Sigmoid colon (tissue), 7 donors: ENCODE data around the gene PRH2. TPM values are rescaled to one million over a fixed set of nuclear protein-coding genes. Genes with fewer than 3 reads are reported as not detected.

Experiments
- DNase-seq: peaks from one replicate; pipeline ENCODE4 v3.0.0-alpha.2; 2019
- H3K27ac ChIP-seq, 4 donors: fragments of 200-600 bp; sonication (generic); one replicate each; pipeline ENCODE4 v1.5.1; 2016 to 2019; ENCODE audit warnings: mild to moderate bottlenecking in 1 of 4
- H3K27me3 ChIP-seq, 3 donors: fragments of 200-600 bp; sonication (generic); one replicate each; pipeline ENCODE4 v1.5.1; 2019; ENCODE audit warnings: mild to moderate bottlenecking in 1 of 3
- H3K36me3 ChIP-seq, 4 donors: fragments of 200-600 bp; sonication (generic); one replicate each; pipeline ENCODE4 v1.5.1; 2016 to 2019
- H3K4me1 ChIP-seq, 4 donors: fragments of 200-600 bp; sonication (generic); one replicate each; pipeline ENCODE4 v1.5.1; 2017 to 2019
- H3K4me3 ChIP-seq, 4 donors: fragments of 200-600 bp; sonication (generic); one replicate each; pipeline ENCODE4 v1.5.1; 2017 to 2019; ENCODE audit warnings: mild to moderate bottlenecking in 2 of 4, moderate library complexity in 1 of 4
- H3K9me3 ChIP-seq, 4 donors: fragments of 200-600 bp in 3 of 4; sonication (generic) in 3 of 4; one replicate each; pipeline versions ENCODE4 v1.5.1 to v1.6.1; 2013 to 2019
- EP300 ChIP-seq, 4 donors: sonication (generic); formaldehyde crosslinking; IDR thresholded peaks; one replicate each; pipeline ENCODE4 v1.6.1; 2017; ENCODE audit warnings: antibody characterized with exemption in 4 of 4
- POLR2A ChIP-seq, 2 donors: fragments of 450-650 bp; IDR thresholded peaks; one replicate each; pipeline ENCODE4 v1.6.1; 2016; ENCODE audit warnings: antibody characterized with exemption in 2 of 2, mild to moderate bottlenecking in 2 of 2, moderate library complexity in 2 of 2
- POLR2AphosphoS5 ChIP-seq, 4 donors: sonication (generic); formaldehyde crosslinking; IDR thresholded peaks; one replicate each; pipeline ENCODE4 v1.6.1; 2017; ENCODE audit warnings: antibody characterized with exemption in 4 of 4
- WGBS, 2 donors: extraction: QIAGEN DNeasy Blood & Tissue Kit; methylation state at CpG; one replicate each; pipeline ENCODE4 v1.1.7; 2013; 5-methylcytosine and 5-hydroxymethylcytosine counted together
- intact Hi-C: fragments of 100-400 bp; cut with DNase I; formaldehyde crosslinking; loops from one replicate; pipeline ENCODE4 v1.15.1; 2023
- polyA plus RNA-seq, 3 donors: library from polyadenylated mRNA; stranded (reverse); fragments of 200-250 nt; gene quantifications; one replicate each; pipeline ENCODE4 v1.2.3, GENCODE V29; 2013
- total RNA-seq, 4 donors: library from RNA; depleted of rRNA; stranded (reverse); fragments of >200 nt; gene quantifications; one replicate each; pipeline ENCODE4 v1.1.0, GENCODE V29; 2016
- TF ChIP-seq, protein P1 (sequence below), 4 experiments: fragments of 450-650 bp in 3 of 4; fragments of 200-600 bp in 1 of 4; IDR thresholded peaks; one replicate each; pipeline ENCODE4 v1.5.1; 2016 to 2019; ENCODE audit warnings: antibody characterized with exemption in 4 of 4, mild to moderate bottlenecking in 3 of 4, moderate library complexity in 2 of 4
- donor health status: healthy with polysubstance abuse.
- donor health status: Bipolar disorder and iron deficiency.
- donor health status: healthy.

PRH2 gene
- total and polyA plus RNA-seq, 7 donors = 1.2 to 1.4 TPM; not detected in 5

DNA sequence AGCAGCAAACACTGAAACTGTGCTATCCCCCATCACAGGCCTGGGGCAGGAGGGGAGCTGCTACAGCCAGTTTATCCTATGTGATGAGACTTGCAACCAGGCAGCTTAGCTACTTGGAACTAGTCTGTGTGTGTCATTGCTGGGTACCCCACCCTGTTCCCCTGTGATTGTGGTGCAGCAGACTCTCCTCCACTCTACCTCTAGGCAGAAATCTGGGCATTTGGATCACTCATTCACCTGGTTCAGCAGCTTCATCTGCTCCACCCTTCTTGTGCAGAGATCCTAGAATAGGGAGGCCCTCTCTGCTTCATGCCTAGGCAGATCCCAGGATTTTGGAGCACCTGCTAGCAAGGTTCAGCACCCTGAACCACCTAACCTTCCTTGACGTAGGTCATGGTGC lies 28.5 kb upstream of the PRH2 start:
- no peak for TF ChIP-seq POLR2A (IDR thresholded peaks at IDR 0.05)
- no peak for TF ChIP-seq EP300 (IDR thresholded peaks at IDR 0.05)
- no peak for TF ChIP-seq POLR2AphosphoS5 (IDR thresholded peaks at IDR 0.05)
- TF ChIP-seq, protein P1, sequence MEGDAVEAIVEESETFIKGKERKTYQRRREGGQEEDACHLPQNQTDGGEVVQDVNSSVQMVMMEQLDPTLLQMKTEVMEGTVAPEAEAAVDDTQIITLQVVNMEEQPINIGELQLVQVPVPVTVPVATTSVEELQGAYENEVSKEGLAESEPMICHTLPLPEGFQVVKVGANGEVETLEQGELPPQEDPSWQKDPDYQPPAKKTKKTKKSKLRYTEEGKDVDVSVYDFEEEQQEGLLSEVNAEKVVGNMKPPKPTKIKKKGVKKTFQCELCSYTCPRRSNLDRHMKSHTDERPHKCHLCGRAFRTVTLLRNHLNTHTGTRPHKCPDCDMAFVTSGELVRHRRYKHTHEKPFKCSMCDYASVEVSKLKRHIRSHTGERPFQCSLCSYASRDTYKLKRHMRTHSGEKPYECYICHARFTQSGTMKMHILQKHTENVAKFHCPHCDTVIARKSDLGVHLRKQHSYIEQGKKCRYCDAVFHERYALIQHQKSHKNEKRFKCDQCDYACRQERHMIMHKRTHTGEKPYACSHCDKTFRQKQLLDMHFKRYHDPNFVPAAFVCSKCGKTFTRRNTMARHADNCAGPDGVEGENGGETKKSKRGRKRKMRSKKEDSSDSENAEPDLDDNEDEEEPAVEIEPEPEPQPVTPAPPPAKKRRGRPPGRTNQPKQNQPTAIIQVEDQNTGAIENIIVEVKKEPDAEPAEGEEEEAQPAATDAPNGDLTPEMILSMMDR (IDR thresholded peaks at IDR 0.05) = no peak
- Histone ChIP-seq H3K36me3 (no peaks in the 10 kb centered on the region), H3K9me3 (peaks cover 0 to 8% (median 7%) of the 10 kb centered on the region in 4 donors), H3K27ac (no peak overlapping the region), H3K4me3 (no peak overlapping the region), H3K27me3 (no peaks in the 10 kb centered on the region), H3K4me1 (no peaks in the 10 kb centered on the region)
- WGBS, 2 donors = 93 to 96% methylated on average over 1 of the region's 1 CpG
- intact Hi-C loops = no loop called here
- DNase-seq = no peak

DNA sequence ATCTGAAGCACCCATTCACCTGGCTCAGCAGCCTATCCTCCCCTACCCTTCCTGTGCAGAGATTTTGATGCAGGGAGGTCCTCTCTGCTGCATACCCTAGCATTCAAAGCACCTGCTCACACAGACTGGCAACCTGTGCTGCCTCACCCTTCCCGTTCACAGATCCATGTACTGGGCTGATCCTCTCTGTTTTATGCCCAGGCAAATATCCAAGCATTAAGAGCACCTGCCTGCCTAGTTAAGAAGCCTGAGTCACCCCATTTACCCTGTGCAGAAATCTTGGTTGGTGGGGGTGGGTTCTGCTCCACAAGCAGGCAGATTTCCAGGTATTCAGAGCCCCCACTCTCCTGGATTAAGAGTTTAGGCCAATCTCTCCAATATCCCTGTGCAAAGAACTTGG lies 28.1 kb upstream of the PRH2 start:
- TF ChIP-seq POLR2A (IDR thresholded peaks at IDR 0.05) (no peak), EP300 (IDR thresholded peaks at IDR 0.05) (no peak), POLR2AphosphoS5 (IDR thresholded peaks at IDR 0.05) (no peak)
- TF ChIP-seq, protein P1 (IDR thresholded peaks at IDR 0.05) = no peak
- H3K9me3 ChIP-seq = peaks cover 0 to 8% (median 7%) of the 10 kb centered on the region in 4 donors
- no peak overlapping the region for H3K4me3 ChIP-seq
- H3K36me3 ChIP-seq = no peaks in the 10 kb centered on the region
- DNase-seq = no peak
- no peaks in the 10 kb centered on the region for H3K4me1 ChIP-seq
- intact Hi-C loops = no loop called here
- no peak overlapping the region for H3K27ac ChIP-seq
- WGBS, 2 donors = 94 to 98% methylated on average over 1 of the region's 1 CpG
- H3K27me3 ChIP-seq = no peaks in the 10 kb centered on the region

DNA sequence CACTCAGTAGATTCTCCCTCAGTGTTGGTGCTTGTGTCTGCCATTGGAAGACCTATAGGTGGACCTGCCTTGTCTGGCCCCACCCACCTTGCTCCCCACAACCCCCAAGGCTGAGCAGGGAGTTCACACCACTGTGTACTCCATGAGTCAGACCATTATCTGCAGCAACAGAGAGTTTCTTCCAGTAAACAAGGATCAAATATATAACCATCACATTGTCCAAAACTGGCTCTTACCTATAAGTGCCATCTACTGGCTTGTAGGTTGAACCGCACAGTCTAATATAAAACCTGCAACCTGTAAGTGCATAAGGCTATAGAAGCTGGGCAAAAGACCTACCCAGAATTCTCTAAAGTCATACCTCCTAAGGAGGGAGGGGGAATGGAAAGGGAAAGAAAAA lies 27.6 kb upstream of the PRH2 start:
- Histone ChIP-seq H3K9me3 (peaks cover 0 to 8% (median 7%) of the 10 kb centered on the region in 4 donors), H3K4me3 (no peak overlapping the region), H3K27ac (no peak overlapping the region), H3K27me3 (no peaks in the 10 kb centered on the region), H3K36me3 (no peaks in the 10 kb centered on the region), H3K4me1 (no peaks in the 10 kb centered on the region)
- no peak for DNase-seq
- WGBS, 2 donors = 95 to 97% methylated on average over 1 of the region's 1 CpG
- TF ChIP-seq POLR2AphosphoS5 (IDR thresholded peaks at IDR 0.05) = no peak
- no peak for TF ChIP-seq POLR2A (IDR thresholded peaks at IDR 0.05)
- TF ChIP-seq, protein P1 (IDR thresholded peaks at IDR 0.05) = no peak
- no peak for TF ChIP-seq EP300 (IDR thresholded peaks at IDR 0.05)
- intact Hi-C loops = no loop called here

DNA sequence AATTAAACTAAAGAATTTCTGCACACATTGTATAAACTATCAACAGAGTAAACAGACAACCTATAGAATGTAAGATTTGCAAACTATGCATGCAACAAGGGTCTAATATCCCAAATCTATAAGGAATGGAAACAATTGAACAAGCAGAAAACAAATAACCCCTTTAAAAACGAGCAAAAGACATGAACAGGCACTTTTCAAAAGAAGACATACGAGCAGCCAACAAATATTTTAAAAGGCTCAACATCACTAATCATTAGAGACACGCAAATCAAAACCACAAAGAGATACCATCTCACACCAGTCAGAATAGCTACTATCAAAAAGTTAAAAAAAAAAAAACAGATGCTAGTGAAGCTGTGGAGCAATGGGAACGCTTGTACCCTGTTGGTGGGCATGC lies 24.4 kb upstream of the PRH2 start:
- H3K9me3 ChIP-seq = peaks cover 0 to 8% (median 7%) of the 10 kb centered on the region in 4 donors
- WGBS, 2 donors = 94 to 95% methylated on average over 4 of the region's 4 CpGs

DNA sequence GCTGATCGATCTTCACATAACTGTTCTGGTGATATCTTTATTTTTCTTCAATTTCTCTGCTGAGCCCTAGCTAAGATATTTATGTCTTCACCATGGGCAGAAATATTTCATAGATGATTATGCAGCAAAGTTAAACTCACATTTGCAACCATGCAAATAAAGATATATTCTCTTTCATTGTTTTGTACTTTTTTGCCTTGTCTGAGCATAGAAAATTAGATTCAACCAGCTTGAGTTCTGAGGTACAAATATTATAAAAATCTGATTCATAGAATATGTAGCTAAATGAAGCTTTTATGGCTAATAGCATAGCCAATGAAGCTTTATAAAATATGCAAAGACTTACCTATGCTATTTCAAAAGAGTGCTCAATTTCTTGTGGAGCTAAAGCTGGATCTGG lies 19.6 kb upstream of the PRH2 start, which contains the start of gene TAS2R13:
TSS of gene TAS2R13 (minus strand) at position 101 of the 400 bp plus-strand sequence. CDS start 264 bp downstream, outside the sequence.
- DNase-seq = no peak

More for the DNA sequence above, 24.4 kb upstream of the PRH2 start:
- Histone ChIP-seq H3K36me3 (no peaks in the 10 kb centered on the region), H3K4me3 (no peak overlapping the region), H3K27me3 (no peaks in the 10 kb centered on the region), H3K4me1 (no peaks in the 10 kb centered on the region), H3K27ac (no peak overlapping the region)
- intact Hi-C loops = no loop called here
- no peak for DNase-seq
- TF ChIP-seq POLR2AphosphoS5 (IDR thresholded peaks at IDR 0.05) (no peak), POLR2A (IDR thresholded peaks at IDR 0.05) (no peak)

More for the DNA sequence above, 19.6 kb upstream of the PRH2 start, which contains the start of gene TAS2R13:
- intact Hi-C loops = no loop called here
- H3K4me3 ChIP-seq = no peak within 1 kb of the TSS
- H3K27me3 ChIP-seq = no peaks in the 10 kb centered on the region
- H3K27ac ChIP-seq = no peak within 1 kb of the TSS
- TF ChIP-seq POLR2AphosphoS5 (IDR thresholded peaks at IDR 0.05) = no peak
- TF ChIP-seq EP300 (IDR thresholded peaks at IDR 0.05) = no peak
- no peak for TF ChIP-seq POLR2A (IDR thresholded peaks at IDR 0.05)
- TF ChIP-seq, protein P1 (IDR thresholded peaks at IDR 0.05) = no peak
- H3K4me1 ChIP-seq = no peaks in the 10 kb centered on the region
- H3K36me3 ChIP-seq = no peaks in the 10 kb centered on the region
- peaks cover 0 to 7% (median under 1%) of the 10 kb centered on the region in 4 donors for H3K9me3 ChIP-seq
- 99 to 100% methylated on average over 1 of the region's 1 CpG for WGBS, 2 donors
